Measurements from ENCODE around the gene BIRC5.
A peak's percentile ranks its signal among the peaks of the same experiment; 100 is the strongest.

The BIRC5 gene

DNA sequence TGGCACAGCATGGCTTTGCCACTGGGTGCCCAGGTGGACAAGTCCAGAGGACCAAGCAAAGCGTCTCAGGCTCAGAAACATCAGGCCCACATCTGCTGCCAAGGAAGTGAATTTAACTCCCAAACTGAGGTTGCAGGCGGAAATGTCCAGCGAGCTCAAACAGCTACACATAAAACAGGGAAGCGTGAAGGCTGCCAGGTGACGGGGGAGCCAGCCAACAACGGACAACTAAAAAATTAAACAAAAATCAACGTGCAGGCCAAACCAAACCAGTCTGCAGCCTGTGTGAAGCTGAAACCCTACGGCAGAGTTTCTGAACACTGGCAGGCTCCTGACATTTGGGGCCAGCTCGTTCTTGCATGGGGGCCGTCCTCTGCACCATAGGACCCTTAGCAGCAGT is 29.7 kb upstream of the BIRC5 start:
- DNase-seq: no peak

- DNase-seq: no peak
These were observed 29.2 kb upstream of the BIRC5 start for GRCh38 chr17:78184868-78185267.

GRCh38 chr17:78185981-78186691 is 27.9 kb upstream of the BIRC5 start:
- DNase-seq: peak; percentile 30

GRCh38 chr17:78186692-78187595 is 27.1 kb upstream of the BIRC5 start, which contains the start of the genes AFMID and TK1:
Gene AFMID, plus strand, starts transcription at chr17:78187362. Its CDS starts 9 bp downstream, at chr17:78187371.
Gene TK1, minus strand, starts transcription at chr17:78187052. Its CDS starts 58 bp downstream, at chr17:78186994.
- DNase-seq: peak; percentile 88

- no peak for DNase-seq
These were observed 17.3 kb upstream of the BIRC5 start for GRCh38 chr17:78196716-78197115.

DNA sequence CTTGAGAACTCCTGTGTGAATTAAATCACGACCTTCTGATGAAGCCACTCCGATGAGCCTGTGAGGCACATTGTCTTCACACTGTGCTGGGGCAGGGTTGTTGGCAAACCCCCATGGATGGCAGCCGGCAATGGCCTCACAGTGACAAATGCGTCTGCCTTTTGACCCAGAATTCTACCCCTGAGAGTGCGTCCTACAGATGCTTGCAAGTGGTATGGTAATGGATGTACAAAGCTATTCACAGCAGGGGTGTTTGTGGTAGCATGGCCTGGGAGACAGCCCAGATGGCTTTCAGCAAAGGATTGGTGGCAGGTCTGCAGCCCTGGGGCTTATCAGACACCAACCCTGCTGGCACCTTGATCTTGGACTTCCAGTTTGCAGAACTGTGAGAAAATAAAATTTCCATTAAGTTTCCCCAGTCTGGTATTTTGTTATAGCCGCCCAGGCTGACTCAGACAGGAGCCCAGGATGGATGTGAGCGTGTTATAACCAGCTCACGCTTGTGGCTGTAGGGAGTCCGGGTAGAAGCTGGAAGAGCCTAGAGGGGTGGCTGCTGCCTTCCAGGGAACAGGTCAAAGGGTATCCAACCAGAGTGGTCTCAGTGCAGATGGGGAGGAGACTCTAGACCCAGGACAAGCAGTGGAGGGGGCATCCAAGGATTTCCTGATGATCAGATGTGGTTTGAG is 16.8 kb upstream of the BIRC5 start:
- no peak for DNase-seq

GRCh38 chr17:78200451-78200850 is 13.6 kb upstream of the BIRC5 start:
- DNase-seq: no peak

DNA sequence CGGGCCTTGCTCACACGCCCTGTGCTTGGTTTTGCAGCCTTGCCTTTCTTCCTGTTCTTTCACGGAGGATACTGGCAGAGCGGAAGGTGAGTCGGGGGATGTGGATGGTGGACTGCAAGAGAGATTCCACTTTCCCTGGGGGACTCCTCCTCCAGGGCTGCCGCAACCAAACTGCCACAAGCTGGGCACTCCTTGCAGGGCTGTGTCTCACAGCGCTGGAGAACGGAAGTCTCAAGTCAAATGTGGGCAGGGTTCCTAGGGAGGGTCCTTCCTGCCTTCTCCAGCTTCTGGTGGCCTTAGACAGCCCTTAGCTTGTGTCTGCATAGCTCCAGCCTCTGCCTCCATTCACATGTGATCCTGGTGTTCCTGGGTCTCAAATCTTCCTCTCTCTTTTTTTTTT is 11.4 kb upstream of the BIRC5 start:
- DNase-seq: no peak

GRCh38 chr17:78204387-78205123 is 9.5 kb upstream of the BIRC5 start:
- no peak for DNase-seq

DNA sequence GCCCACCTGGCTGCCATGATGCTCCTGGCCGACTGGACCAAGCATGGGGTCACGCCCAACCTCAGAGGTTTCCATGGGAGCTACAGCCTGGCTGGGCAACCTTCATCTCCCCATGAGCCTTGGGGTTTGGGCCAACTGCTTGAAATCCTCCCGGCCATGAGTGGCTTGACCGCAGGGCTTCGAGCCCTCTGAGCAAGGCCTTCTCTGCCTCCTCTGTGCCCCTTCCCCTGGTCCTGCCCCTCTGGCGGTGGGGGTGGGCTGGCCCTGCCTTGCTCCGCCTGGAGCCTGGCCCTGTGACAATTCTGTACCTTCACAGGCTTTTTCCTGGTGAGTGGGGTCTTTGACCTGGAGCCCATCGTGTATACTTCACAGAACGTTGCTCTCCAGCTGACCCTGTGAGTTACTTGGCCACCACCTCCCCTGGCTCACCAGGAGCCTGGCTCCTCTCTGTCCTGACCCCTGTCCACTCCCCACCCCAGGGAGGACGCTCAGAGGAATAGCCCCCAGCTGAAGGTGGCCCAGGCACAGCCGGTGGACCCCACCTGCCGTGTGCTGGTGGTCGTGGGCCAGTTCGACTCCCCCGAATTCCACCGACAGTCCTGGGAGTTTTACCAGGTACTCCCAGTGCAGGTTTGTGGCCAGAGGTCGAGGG is 8.8 kb upstream of the BIRC5 start:
- no peak for DNase-seq

GRCh38 chr17:78206298-78206697 is 7.8 kb upstream of the BIRC5 start:
- DNase-seq: no peak

GRCh38 chr17:78208486-78208885 is 5.6 kb upstream of the BIRC5 start:
- no peak for DNase-seq

DNA sequence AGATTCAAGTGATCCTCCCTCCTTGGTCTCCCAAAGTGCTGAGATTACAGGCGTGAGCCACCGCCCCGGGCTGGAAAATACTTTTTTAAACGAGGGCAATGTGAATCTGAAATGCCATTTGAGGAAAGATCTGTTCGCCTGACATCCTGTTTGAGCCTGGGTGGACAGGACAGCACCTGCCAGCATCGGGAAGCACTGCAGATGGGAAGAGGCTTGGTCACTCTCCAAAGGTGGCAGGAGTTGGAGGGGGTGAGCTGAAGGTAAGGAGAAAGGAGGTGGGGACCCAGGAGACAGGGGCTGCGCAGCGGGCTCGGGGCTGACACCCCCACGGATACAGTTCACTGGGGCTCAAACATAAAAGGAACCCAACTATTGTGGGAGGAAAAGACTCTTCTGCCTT is 3.9 kb upstream of the BIRC5 start:
- no peak for DNase-seq

DNA sequence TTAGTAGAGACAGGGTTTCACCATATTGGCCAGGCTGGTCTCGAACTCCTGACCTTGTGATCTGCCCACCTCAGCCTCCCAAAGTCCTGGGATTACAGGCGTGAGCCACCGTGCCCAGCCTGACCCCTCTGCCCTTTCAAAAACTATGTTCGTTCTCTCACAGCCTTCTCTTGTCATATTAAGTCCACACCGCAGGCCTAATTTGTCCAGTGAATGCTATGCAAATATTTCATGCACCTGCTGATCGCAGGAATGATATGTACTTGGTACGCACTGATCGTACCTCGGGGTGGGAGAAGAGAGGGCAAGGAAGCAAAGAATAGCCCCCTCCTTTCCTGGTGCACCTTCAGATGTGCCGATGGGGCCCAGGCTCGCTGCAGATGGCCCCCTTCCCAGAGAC is 3.0 kb upstream of the BIRC5 start:
- DNase-seq: no peak

DNA sequence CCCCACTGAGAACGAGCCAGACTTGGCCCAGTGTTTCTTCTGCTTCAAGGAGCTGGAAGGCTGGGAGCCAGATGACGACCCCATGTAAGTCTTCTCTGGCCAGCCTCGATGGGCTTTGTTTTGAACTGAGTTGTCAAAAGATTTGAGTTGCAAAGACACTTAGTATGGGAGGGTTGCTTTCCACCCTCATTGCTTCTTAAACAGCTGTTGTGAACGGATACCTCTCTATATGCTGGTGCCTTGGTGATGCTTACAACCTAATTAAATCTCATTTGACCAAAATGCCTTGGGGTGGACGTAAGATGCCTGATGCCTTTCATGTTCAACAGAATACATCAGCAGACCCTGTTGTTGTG is 631 bp downstream of the BIRC5 start:
- no peak for DNase-seq

- DNase-seq: no peak
These were observed 5.5 kb downstream of the BIRC5 start for GRCh38 chr17:78219396-78220150.

DNA sequence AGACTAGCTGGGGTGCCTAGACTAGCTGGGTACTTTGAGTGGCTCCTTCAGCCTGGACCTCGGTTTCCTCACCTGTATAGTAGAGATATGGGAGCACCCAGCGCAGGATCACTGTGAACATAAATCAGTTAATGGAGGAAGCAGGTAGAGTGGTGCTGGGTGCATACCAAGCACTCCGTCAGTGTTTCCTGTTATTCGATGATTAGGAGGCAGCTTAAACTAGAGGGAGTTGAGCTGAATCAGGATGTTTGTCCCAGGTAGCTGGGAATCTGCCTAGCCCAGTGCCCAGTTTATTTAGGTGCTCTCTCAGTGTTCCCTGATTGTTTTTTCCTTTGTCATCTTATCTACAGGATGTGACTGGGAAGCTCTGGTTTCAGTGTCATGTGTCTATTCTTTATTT is 9.0 kb downstream of the BIRC5 start:
- DNase-seq: no peak

DNA sequence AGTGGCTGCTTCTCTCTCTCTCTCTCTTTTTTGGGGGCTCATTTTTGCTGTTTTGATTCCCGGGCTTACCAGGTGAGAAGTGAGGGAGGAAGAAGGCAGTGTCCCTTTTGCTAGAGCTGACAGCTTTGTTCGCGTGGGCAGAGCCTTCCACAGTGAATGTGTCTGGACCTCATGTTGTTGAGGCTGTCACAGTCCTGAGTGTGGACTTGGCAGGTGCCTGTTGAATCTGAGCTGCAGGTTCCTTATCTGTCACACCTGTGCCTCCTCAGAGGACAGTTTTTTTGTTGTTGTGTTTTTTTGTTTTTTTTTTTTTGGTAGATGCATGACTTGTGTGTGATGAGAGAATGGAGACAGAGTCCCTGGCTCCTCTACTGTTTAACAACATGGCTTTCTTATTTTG is 9.7 kb downstream of the BIRC5 start:
- DNase-seq: no peak

GRCh38 chr17:78224231-78225087 is 10.4 kb downstream of the BIRC5 start:
- no peak for DNase-seq

- no peak for DNase-seq
These were observed 11.2 kb downstream of the BIRC5 start for GRCh38 chr17:78225088-78225865.

All from GF-D8 (cell line).